ENCODE data around the gene GANAB. TPM values are rescaled to one million over a fixed set of nuclear protein-coding genes. Genes with fewer than 3 reads are reported as not detected.
A peak's percentile ranks its signal among the peaks of the same experiment; 100 is the strongest.

The GANAB gene
- total and polyA plus RNA-seq, 2 of the 13 experiments (the other 11 are each of a cell fraction or from before 2014, with no cell fraction given), result 99.5 to 234 TPM

- TF ChIP-seq ZNF496 (CRISPR knock-in tag; IDR thresholded peaks at IDR 0.05; ENCODE audit: insufficient replicate concordance) (no peak), ZNF770 (CRISPR knock-in tag; IDR thresholded peaks at IDR 0.05) (0 out of 2 replicates have a peak, but pooled peaks have one; percentile 10), ARNT2 (CRISPR knock-in tag; IDR thresholded peaks at IDR 0.05; ENCODE audit: low read depth) (no peak), HES4 (CRISPR knock-in tag; IDR thresholded peaks at IDR 0.05; ENCODE audit: borderline replicate concordance) (no peak), RFX5 (IDR thresholded peaks at IDR 0.05; ENCODE audit: low read depth, low read length) (0 out of 2 replicates have a peak, but pooled peaks have one; percentile 19), SNRNP70 (IDR thresholded peaks at IDR 0.05; ENCODE audit: low read depth, low read length) (no peak), ARID4A (CRISPR knock-in tag; IDR thresholded peaks at IDR 0.05; ENCODE audit: borderline replicate concordance) (peak; percentile 65; the same call in 1 of the 2 replicates), ZBTB7A (CRISPR knock-in tag; IDR thresholded peaks at IDR 0.05) (no peak), ZNF710 (CRISPR knock-in tag; IDR thresholded peaks at IDR 0.05; ENCODE audit: borderline replicate concordance) (no peak), SRSF9 (IDR thresholded peaks at IDR 0.05; ENCODE audit: borderline replicate concordance, insufficient read depth, low read depth, low read length, poor library complexity, severe bottlenecking) (no peak), ZNF382 (CRISPR knock-in tag; IDR thresholded peaks at IDR 0.05; ENCODE audit: borderline replicate concordance) (no peak), ARID3A (IDR thresholded peaks at IDR 0.05; ENCODE audit: low read depth, low read length) (no peak), IRX3 (CRISPR knock-in tag; IDR thresholded peaks at IDR 0.05; ENCODE audit: borderline replicate concordance, low read depth) (peak; percentile 67; the same call in 1 of the 2 replicates)
Observed at GRCh38 chr11:62645946-62646824, at the start of gene GANAB (continued).
